Stimulated activated CD4-positive, alpha-beta T cell treated with anti-CD3 and anti-CD28 coated beads, Interleukin-12 subunit alpha, Interleukin-12 subunit beta, amount 100 ng/mL, for 24 hours (primary cell): ENCODE data around the gene NDUFAF3.

ENCODE experiments used
- DNase-seq, 2 experiments: peaks; one replicate each; pipeline ENCODE4 v3.0.0-alpha.2; 2020; ENCODE audit warnings: low read depth in 2 of 2

NDUFAF3 gene

DNA sequence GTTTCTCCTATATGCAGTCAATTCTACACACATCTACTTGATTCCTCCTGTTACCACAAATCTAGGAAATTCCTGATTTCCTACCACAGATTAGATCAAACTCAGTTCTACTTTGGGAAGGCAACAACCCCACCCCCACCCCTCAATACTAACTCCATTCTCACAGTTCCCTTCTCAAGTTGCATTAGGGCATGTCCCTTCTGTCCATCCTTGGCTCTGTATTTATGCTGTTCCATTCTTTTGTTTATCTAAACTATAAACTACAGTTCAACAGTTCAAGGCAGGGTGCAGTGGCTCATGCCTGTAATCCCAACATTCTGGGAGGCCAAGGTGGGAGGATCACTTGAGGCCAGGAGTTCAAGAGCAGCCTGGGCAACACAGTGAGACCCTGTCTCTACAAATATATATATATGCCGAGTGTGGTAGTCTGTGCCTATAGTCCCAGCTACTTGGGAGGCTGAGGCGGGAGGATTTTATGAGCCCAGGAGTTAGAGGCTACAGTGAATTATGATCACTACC, 32.5 kb downstream of the NDUFAF3 start:
- no peak for DNase-seq

DNA sequence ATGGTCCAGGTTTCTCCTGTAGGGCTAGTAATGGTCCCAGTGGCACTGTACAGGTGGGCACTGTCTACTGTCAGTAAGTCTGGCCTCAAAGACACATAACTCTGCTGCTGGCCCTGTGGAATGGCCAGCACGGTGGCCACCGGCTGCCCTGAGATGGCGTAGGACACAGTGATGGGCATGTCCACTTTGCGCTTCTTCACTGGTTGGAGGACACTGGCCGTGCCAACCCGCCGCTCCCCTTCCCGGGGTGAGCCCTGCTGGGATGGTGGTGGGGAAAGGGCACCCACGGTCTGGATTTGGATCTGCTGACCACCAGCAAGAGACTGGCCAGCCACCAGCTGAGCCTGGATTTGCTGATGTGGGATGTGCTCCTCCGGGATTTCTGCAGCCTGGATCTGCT, 35.3 kb downstream of the NDUFAF3 start:
- DNase-seq = no peak

- DNase-seq = no peak
These were observed 36.1 kb downstream of the NDUFAF3 start for GRCh38 chr3:49058011-49058410.
